Endothelial cell (in vitro differentiated cells): ENCODE measurements around the gene PRKCA. TPM values are rescaled to one million over a fixed set of nuclear protein-coding genes. Genes with fewer than 3 reads are reported as not detected.
A peak's percentile ranks its signal among the peaks of the same experiment; 100 is the strongest.

ENCODE experiments used
- DNase-seq: peaks from one replicate; pipeline ENCODE4 v3.0.0; 2021; ENCODE audit warnings: low spot score
- H3K27ac Mint-ChIP-seq: one replicate; pipeline ENCODE4 v1.8.0; 2021; ENCODE audit warnings: mixed read lengths, inconsistent platforms; ENCODE audit not compliant: unreplicated experiment
- H3K27me3 Mint-ChIP-seq: one replicate; pipeline ENCODE4 v1.8.0; 2021; ENCODE audit warnings: mild to moderate bottlenecking, moderate library complexity, mixed read lengths, inconsistent platforms; ENCODE audit not compliant: unreplicated experiment
- H3K36me3 Mint-ChIP-seq: one replicate; pipeline ENCODE4 v1.8.0; 2021; ENCODE audit warnings: mild to moderate bottlenecking, low read depth, mixed read lengths, inconsistent platforms; ENCODE audit not compliant: unreplicated experiment
- H3K4me1 Mint-ChIP-seq: one replicate; pipeline ENCODE4 v1.8.0; 2021; ENCODE audit warnings: mild to moderate bottlenecking, mixed read lengths, inconsistent platforms; ENCODE audit not compliant: unreplicated experiment
- H3K4me3 Mint-ChIP-seq: one replicate; pipeline ENCODE4 v1.8.0; 2021; ENCODE audit warnings: mild to moderate bottlenecking, mixed read lengths, inconsistent platforms; ENCODE audit not compliant: unreplicated experiment
- H3K9me3 Mint-ChIP-seq: one replicate; pipeline ENCODE4 v1.8.0; 2021; ENCODE audit warnings: mixed read lengths, inconsistent platforms; ENCODE audit not compliant: unreplicated experiment
- total RNA-seq: library from RNA; stranded (reverse); fragmentation: NEBNext Ultra II Directional; extraction: Animal tissue kit (Norgen Biotek cat#: 25700); gene quantifications from one replicate; pipeline ENCODE4 v1.2.1, GENCODE V29; 2021; ENCODE audit not compliant: unreplicated experiment
- TF ChIP-seq, protein P1 (sequence below): fragments of 200-600 bp; sonication (generic); IDR thresholded peaks from one replicate; pipeline ENCODE4 v1.5.0; 2021; ENCODE audit warnings: antibody characterized with exemption; ENCODE audit not compliant: unreplicated experiment

PRKCA gene
- total RNA-seq, 1 donor from 2014 or later = 2.1 TPM

DNA sequence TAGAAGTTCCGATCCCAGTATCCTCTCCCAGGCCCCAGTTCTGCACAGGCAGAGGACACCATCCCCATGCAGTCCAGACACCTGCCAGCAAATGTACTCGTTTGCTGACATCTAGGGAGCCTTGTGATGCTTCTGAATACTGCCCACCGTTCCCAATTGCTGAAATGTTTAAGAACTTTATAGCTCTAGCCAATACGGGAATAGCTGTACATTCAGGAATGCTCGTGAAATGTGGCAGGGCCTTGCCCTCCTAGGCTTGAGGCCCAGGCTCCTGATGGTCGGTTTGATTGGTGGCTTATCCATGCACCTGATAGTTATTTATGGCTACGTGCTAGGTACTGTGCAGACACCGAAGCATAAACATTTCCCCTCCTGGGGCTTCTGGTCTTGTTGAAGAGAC, 255.5 kb downstream of the PRKCA start:
- DNase-seq = no peak
- no peak overlapping the region for H3K4me3 Mint-ChIP-seq
- no peak overlapping the region for H3K27ac Mint-ChIP-seq
- H3K9me3 Mint-ChIP-seq = no peaks in the 10 kb centered on the region
- TF ChIP-seq, protein P1, sequence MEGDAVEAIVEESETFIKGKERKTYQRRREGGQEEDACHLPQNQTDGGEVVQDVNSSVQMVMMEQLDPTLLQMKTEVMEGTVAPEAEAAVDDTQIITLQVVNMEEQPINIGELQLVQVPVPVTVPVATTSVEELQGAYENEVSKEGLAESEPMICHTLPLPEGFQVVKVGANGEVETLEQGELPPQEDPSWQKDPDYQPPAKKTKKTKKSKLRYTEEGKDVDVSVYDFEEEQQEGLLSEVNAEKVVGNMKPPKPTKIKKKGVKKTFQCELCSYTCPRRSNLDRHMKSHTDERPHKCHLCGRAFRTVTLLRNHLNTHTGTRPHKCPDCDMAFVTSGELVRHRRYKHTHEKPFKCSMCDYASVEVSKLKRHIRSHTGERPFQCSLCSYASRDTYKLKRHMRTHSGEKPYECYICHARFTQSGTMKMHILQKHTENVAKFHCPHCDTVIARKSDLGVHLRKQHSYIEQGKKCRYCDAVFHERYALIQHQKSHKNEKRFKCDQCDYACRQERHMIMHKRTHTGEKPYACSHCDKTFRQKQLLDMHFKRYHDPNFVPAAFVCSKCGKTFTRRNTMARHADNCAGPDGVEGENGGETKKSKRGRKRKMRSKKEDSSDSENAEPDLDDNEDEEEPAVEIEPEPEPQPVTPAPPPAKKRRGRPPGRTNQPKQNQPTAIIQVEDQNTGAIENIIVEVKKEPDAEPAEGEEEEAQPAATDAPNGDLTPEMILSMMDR = no peak
- H3K27me3 Mint-ChIP-seq = peaks cover 2% of the 10 kb centered on the region
- no peaks in the 10 kb centered on the region for H3K4me1 Mint-ChIP-seq
- no peaks in the 10 kb centered on the region for H3K36me3 Mint-ChIP-seq

DNA sequence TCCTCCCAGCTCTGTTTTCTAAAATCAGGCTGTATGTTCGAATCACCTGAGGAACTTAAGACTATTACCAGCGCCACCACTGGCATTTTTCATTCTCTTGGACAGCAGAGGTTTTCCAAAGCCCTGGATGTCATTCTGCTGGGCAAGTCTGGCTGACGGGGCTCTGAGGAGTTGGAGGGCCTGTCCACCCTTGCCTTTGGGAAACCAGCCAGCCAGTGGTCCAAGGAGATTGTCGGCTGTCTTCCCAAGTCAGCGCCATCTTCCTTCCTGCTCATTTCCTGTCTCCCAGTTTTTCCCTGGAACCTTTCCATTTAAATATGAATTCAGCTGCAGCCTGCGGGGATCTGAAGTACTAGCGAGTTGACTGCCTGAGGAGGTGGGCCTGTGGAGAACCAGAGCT, 258.3 kb downstream of the PRKCA start:
- Mint-ChIP-seq H3K4me1 (peaks cover 3% of the 10 kb centered on the region), H3K27me3 (peaks cover 2% of the 10 kb centered on the region), H3K9me3 (no peaks in the 10 kb centered on the region), H3K4me3 (no peak overlapping the region), H3K36me3 (no peaks in the 10 kb centered on the region), H3K27ac (no peak overlapping the region)
- no peak for DNase-seq
- TF ChIP-seq, protein P1 = no peak

DNA sequence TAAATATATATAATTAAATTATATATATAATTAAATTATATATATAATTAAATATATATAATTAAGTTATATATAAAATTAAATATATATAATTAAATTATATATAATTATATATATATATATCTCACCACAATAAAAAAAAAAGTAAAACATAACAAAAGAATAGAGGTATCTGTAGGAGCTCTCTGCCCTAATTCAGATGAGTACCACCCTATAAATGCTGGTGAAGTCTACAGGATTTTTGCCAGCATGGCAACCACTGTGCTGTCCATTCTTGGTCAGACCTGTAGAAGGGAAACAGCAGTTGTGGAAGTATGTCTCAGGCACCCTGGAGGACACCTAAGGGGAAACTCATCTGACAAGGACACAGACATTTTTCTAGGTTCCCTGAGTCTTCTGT, 259.7 kb downstream of the PRKCA start:
- DNase-seq = no peak
- Mint-ChIP-seq H3K27me3 (peaks cover 2% of the 10 kb centered on the region), H3K9me3 (no peaks in the 10 kb centered on the region), H3K4me3 (no peak overlapping the region), H3K27ac (no peak overlapping the region), H3K4me1 (peaks cover 3% of the 10 kb centered on the region), H3K36me3 (no peaks in the 10 kb centered on the region)
- TF ChIP-seq, protein P1 = no peak

DNA sequence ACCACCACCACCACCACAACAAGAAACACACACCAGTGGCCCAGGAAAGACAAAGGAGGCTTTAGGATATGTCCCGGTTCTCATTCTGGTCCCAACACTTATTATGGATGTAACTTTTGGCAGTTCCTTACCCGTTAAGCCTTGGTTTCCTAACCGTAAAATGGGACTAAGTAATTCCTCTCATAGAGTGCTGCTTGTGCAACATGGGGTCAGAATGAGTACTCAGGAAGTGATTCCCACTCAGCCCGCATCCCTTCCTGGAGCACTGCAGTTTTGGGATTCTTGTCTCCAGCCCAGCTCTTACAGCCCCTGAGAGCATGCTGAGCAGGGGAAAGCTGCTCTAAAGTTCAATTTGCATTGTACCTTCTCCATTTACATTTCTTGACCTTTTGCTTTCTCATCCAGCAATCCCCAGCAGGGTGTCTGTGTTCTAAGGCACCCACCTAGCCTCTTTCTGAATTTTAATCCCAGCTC, 262.6 kb downstream of the PRKCA start:
- no peak overlapping the region for H3K27ac Mint-ChIP-seq
- TF ChIP-seq, protein P1 = no peak
- H3K4me1 Mint-ChIP-seq = peaks cover 3% of the 10 kb centered on the region
- H3K36me3 Mint-ChIP-seq = no peaks in the 10 kb centered on the region
- no peaks in the 10 kb centered on the region for H3K27me3 Mint-ChIP-seq
- no peak overlapping the region for H3K4me3 Mint-ChIP-seq
- H3K9me3 Mint-ChIP-seq = no peaks in the 10 kb centered on the region
- DNase-seq = no peak

DNA sequence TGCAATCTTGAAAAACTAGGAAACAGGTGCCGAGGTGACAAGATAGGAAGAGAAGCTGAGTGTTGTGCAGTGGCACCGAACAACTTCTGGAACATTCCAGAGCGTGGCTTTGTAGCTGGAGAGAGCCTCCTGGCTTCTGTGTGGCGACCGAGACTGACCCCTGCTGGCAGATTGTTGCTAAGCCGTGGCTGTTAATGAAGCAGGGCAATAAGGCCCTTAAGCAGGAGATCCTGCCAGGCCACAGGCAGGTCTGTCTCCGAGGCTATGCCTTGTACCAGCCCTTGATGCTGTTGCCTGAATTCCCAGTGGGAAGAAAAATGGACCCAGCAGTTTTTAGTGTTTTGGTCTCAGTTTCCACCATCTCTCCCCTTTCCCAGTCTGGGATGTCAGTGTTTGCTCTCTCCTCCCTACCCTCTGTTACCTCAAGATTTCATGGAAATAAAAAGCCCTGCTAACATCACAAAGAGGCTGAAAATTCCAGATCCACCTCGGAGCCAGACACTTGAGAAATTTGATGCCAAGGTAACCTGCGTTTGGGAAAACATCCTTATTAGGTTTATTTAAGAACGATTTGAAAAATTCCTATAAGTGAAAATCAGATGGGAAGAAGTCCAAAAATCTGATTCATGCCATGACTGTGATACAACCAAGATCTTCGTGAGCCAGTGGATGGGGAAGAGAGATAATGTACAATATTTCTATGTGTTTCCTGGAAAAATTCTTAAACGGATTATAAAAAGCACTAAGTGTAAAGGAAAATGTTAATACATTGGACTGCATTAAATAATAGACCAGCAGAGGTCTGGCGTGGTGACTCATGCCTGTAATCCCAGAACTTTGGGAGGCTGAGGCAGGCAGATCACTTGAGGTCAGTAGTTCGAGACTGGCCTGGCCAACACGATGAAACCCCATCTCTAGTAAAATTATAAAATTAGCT, 265.1 kb downstream of the PRKCA start:
- Mint-ChIP-seq H3K27me3 (no peaks in the 10 kb centered on the region), H3K27ac (no peak overlapping the region), H3K4me1 (peaks cover 3% of the 10 kb centered on the region), H3K4me3 (no peak overlapping the region), H3K36me3 (no peaks in the 10 kb centered on the region), H3K9me3 (no peaks in the 10 kb centered on the region)
- TF ChIP-seq, protein P1 = peak; percentile 83
- DNase-seq = peak; percentile 84
